HG03175 (cell line): Measurements from ENCODE around the gene ADNP.
A peak's percentile ranks its signal among the peaks of the same experiment; 100 is the strongest.

ENCODE experiments used
- ATAC-seq: cut with Tn5 transposase; IDR thresholded peaks from one replicate; pipeline ENCODE4 v1.9.1; 2021; ENCODE audit warnings: mild to moderate bottlenecking, moderate library complexity; ENCODE audit not compliant: unreplicated experiment

ADNP gene

GRCh38 chr20:50852085-50852484 is 79.2 kb downstream of the ADNP start:
- ATAC-seq: no peak

DNA sequence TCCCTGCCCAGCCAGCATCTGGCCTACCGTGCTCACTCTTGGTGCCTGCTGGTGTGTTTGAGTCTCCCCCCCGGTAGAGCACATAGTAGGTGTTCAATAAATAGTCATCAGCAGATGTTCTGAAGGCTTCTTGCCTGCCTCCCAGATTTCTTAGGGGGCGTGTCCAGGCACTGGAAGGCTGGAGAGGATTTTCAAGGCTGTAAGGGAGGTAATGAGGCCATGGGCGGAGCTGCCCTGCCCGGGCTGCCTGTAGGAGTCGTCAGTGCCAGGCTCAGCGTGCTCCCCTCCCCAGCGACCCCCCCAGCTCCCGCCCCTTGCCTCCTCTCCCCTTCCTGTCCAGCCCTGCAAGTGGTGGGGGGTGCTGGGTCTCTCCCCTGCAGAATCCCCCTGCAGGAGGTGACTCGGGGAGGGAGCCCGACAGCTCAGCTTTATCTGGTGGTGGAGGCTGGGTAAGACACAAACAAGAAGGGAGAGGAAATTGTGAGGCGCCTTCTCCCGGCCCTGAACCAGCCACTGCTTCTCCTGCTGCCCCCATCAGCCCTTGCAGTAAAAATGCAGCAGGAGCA is 80.4 kb downstream of the ADNP start:
- ATAC-seq: no peak

DNA sequence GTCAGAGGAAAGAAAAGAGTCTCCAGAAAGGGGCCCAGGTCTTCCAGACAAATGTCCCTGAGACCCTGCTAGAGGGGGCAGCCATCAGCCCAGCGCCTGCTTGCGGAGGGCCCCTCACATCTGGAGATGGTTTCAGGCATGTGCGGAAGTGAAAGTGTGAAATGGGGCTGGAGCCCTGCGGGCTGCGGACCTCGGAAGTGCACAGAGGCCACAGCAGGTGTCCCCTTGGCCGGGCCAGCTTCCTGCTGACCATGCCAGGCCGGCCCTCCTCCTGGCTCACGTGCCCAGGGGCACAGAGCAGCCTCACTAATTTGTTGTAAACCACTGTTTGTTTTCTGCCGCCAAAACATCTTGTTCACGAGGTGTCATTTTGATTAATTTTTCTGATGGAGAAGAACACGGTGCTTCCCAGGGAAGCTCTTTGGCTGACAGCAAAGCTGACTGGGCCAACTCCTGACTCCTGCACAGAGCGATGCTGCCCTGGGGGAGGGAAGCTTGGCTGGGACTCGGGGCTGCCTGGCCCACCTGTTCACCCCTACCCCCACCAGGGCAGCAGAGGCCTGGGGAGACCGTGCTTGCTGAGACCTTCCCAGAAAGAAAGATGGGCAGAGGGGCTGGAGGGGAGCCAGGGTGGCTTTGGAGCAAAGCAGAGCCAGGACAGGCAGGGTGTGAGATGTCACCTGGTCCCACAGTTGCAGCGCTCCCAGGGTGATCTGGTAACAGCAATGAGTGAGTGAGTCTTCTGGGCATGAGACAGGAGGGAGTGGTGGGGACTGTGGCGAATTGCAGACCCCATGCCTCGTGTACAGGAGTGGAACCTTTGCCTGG is 82.2 kb downstream of the ADNP start:
- peak; percentile 35 for ATAC-seq

- no peak for ATAC-seq
Observed at GRCh38 chr20:50848341-50848808, 82.9 kb downstream of the ADNP start.

DNA sequence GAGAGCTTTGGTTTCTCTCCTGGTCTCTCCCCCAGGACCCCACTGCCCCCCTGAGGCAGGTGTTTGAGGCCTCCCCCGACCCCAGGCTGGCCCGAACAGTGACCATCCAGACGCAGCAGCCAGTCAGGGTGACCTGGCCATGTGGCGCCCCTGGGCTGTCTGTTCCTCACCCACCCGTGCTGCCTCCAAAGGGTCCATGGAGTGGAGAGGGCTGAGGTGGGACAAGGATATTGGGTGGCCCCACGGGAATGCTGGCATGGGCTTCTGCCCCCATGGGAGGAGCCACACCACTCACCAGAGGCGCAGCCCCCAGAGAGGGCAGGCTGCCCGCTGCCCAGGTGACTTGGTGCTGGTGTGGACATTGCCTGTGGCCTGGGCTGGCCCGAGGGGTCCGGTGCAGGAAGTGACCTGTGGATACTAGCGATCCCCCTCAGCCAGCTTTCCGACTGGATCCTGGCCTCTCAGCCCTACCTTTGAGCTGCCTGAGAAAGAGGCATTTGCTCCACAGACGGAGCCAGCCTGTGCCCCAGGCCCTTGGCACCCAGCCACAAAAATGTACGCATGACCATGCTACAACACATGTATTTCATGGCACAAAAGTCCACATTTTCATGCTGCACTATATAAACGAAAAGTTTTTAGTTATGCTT is 85.5 kb downstream of the ADNP start:
- no peak for ATAC-seq

DNA sequence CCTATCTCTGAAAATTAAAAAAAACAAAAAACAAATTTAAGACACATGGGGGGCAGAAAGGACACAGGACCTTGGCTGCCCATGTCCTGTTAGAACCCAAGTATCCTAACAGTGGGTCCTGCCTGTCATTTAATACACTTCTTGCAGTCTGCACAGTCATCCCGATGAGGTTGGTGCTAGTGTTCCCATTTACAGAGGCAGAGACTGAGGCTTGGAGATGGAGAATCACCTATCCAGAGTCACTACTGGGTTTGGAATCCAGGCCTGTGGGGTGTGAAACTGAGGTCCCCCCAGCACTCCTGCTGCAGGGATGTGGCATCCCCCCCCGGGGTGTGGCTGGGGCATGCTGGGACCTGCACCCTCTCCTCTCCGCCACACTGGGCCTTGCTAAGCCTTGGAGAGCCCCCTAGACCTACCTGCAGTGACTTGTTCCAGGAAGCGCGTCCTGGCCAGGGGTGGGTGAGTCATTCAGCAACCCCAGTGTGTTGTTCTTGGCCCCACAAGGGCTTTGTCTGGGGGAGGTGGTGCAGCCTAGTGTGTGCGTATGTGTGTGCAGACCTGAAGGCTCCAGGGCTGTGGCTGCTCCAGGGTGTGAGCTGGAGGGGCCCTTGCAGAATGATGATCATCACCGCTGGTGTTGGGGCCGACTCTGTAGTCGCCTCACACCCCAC is 86.7 kb downstream of the ADNP start:
- peak; percentile 92 for ATAC-seq

- ATAC-seq: no peak
Observed at GRCh38 chr20:50843331-50844276, 87.6 kb downstream of the ADNP start.

- ATAC-seq: no peak
Observed at GRCh38 chr20:50842821-50843220, 88.4 kb downstream of the ADNP start.
